Measurements from ENCODE around the gene TOP1. TPM values are rescaled to one million over a fixed set of nuclear protein-coding genes. Genes with fewer than 3 reads are reported as not detected.

Gene TOP1
- total and polyA plus RNA-seq, 2 of the 4 experiments (the other 2 are of a cell fraction), result 14.0 to 21.5 TPM

DNA sequence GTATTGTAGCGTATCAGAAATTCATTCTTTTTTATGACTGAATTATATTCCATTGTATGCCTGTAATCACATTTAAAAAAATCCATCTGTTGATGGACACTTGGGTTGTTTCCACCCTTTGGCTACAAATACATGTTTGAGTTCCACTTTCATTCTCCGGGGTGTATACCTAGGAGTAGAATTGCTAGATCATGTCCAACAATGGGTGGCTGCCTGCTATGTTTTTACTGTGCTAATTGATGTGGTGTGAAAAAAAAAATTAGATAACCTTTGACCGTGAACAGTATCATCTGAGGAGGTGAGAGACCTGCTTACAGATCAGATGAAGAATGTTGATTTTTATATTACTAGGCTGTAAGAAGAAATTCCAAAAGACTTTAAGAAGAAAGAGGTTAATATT, 37.1 kb downstream of the TOP1 start:
- Histone ChIP-seq H3K4me1 (ENCODE audit: control insufficient read depth, insufficient read depth, low read length) (peaks cover 2% of the 10 kb centered on the region; the same call in 1 of the 2 replicates), H4K8ac (ENCODE audit: low read depth in 2 of 2, low read length in 2 of 2) (no peak overlapping the region), H2BK5ac (ENCODE audit: low read depth, low read length, poor library complexity, severe bottlenecking) (no peak overlapping the region), H2AK9ac (replicated peaks; ENCODE audit: low read depth, low read length, poor library complexity) (no peak overlapping the region), H4K91ac (ENCODE audit: insufficient read depth, low read depth, low read length) (no peak overlapping the region), H3K23ac (ENCODE audit: low read depth, low read length) (no peak overlapping the region), H3K4me3 (ENCODE audit: insufficient read depth, low read depth, low read length) (no peak overlapping the region), H2BK20ac (ENCODE audit: low read depth, low read length) (no peak overlapping the region), H3K36me3 (ENCODE audit: control insufficient read depth, insufficient read depth, low read length) (peaks cover 20% of the 10 kb centered on the region), H3K4me2 (ENCODE audit: low read depth, low read length) (no peak overlapping the region), H3K9ac (ENCODE audit: low read depth, low read length) (no peak overlapping the region), H3K18ac (ENCODE audit: low read depth, low read length) (no peak overlapping the region), H3K9me3 (ENCODE audit: control insufficient read depth, insufficient read depth, low read length) (no peaks in the 10 kb centered on the region), H3K27me3 (ENCODE audit: control insufficient read depth, insufficient read depth, low read length) (no peaks in the 10 kb centered on the region), H3K14ac (replicated peaks; ENCODE audit: low read depth, low read length) (no peak overlapping the region), H2BK120ac (ENCODE audit: low read depth, low read length) (no peak overlapping the region), H2AK5ac (ENCODE audit: low read depth, low read length) (no peak overlapping the region), H2BK15ac (ENCODE audit: low read depth, low read length) (no peak overlapping the region), H3K9me1 (ENCODE audit: insufficient read depth, low read length) (peaks cover 11% of the 10 kb centered on the region; the same call in 1 of the 2 replicates), H3K56ac (ENCODE audit: extremely low read depth, insufficient read depth, low read length) (no peak overlapping the region), H3K4ac (ENCODE audit: low read depth, low read length) (no peak overlapping the region), H4K20me1 (ENCODE audit: insufficient read depth, low read length) (peaks cover 50% of the 10 kb centered on the region), H2AFZ (replicated peaks; ENCODE audit: low read length, poor library complexity) (no peak overlapping the region), H3K79me1 (ENCODE audit: low read depth in 1 of 2, low read length in 2 of 2) (peaks cover 22 to 65% of the 10 kb centered on the region in 2 experiments), H4K5ac (ENCODE audit: low read depth, low read length) (no peak overlapping the region), H3K27ac (ENCODE audit: insufficient read depth, low read length) (no peak overlapping the region)
- BruUV-seq (replicated peaks), result no TSS peak
- ATAC-seq (ENCODE audit: low read depth), result no peak
- TF ChIP-seq RFX5 (IDR thresholded peaks at IDR 0.05; ENCODE audit: low read depth, low read length), result no peak
- no peak for TF ChIP-seq MAFK (IDR thresholded peaks at IDR 0.05; ENCODE audit: low read depth, low read length)
- no peak for TF ChIP-seq FOS (IDR thresholded peaks at IDR 0.05; ENCODE audit: low read depth, low read length)
- no peak for TF ChIP-seq NFE2L2 (IDR thresholded peaks at IDR 0.05; ENCODE audit: low read depth, low read length)
- TF ChIP-seq RAD21 (IDR thresholded peaks at IDR 0.05; ENCODE audit: low read length), result no peak
- TF ChIP-seq CHD1 (IDR thresholded peaks at IDR 0.05; ENCODE audit: low read depth, low read length), result no peak
- TF ChIP-seq, protein P1, sequence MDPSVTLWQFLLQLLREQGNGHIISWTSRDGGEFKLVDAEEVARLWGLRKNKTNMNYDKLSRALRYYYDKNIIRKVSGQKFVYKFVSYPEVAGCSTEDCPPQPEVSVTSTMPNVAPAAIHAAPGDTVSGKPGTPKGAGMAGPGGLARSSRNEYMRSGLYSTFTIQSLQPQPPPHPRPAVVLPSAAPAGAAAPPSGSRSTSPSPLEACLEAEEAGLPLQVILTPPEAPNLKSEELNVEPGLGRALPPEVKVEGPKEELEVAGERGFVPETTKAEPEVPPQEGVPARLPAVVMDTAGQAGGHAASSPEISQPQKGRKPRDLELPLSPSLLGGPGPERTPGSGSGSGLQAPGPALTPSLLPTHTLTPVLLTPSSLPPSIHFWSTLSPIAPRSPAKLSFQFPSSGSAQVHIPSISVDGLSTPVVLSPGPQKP (IDR thresholded peaks at IDR 0.05; ENCODE audit: borderline replicate concordance, low read depth, low read length), result no peak
- TF ChIP-seq, protein P2, sequence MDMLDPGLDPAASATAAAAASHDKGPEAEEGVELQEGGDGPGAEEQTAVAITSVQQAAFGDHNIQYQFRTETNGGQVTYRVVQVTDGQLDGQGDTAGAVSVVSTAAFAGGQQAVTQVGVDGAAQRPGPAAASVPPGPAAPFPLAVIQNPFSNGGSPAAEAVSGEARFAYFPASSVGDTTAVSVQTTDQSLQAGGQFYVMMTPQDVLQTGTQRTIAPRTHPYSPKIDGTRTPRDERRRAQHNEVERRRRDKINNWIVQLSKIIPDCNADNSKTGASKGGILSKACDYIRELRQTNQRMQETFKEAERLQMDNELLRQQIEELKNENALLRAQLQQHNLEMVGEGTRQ (IDR thresholded peaks at IDR 0.05; ENCODE audit: low read depth, low read length), result no peak
- no peak for TF ChIP-seq SMC3 (IDR thresholded peaks at IDR 0.05; ENCODE audit: low read depth, low read length)
- TF ChIP-seq, protein P3, sequence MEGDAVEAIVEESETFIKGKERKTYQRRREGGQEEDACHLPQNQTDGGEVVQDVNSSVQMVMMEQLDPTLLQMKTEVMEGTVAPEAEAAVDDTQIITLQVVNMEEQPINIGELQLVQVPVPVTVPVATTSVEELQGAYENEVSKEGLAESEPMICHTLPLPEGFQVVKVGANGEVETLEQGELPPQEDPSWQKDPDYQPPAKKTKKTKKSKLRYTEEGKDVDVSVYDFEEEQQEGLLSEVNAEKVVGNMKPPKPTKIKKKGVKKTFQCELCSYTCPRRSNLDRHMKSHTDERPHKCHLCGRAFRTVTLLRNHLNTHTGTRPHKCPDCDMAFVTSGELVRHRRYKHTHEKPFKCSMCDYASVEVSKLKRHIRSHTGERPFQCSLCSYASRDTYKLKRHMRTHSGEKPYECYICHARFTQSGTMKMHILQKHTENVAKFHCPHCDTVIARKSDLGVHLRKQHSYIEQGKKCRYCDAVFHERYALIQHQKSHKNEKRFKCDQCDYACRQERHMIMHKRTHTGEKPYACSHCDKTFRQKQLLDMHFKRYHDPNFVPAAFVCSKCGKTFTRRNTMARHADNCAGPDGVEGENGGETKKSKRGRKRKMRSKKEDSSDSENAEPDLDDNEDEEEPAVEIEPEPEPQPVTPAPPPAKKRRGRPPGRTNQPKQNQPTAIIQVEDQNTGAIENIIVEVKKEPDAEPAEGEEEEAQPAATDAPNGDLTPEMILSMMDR (conservative IDR thresholded peaks at IDR 0.05; ENCODE audit: low read depth, low read length), result no peak
- TF ChIP-seq MXI1 (IDR thresholded peaks at IDR 0.05; ENCODE audit: borderline replicate concordance, low read depth, low read length), result no peak
- TF ChIP-seq POLR2A (IDR thresholded peaks at IDR 0.05; ENCODE audit: low read depth, low read length), result no peak
- TF ChIP-seq CEBPB (IDR thresholded peaks at IDR 0.05; ENCODE audit: low read depth, low read length), result no peak
- no peak for TF ChIP-seq MAZ (IDR thresholded peaks at IDR 0.05; ENCODE audit: borderline replicate concordance, low read depth, low read length)
- no peak for TF ChIP-seq BHLHE40 (IDR thresholded peaks at IDR 0.05; ENCODE audit: low read depth, low read length)
- dilution Hi-C loops (cut with HindIII; ENCODE audit: low sequenced_read_pairs, unreplicated experiment) (no loop called here), in situ Hi-C loops (cut with MboI; ENCODE audit: low sequenced_read_pairs) (no loop called here), intact Hi-C loops (cut with micrococcal nuclease) (no loop called here)
- no peak for DNase-seq
- ChIA-PET CTCF (interaction anchor here (1.8 kb wide), 1 partner anchor 75 kb away, joined by 4 read pairs; no protein-coding TSS in a partner anchor), POLR2A (ENCODE audit: unreplicated experiment) (no interaction called here)
- WGBS, 2 experiments (ENCODE audit: extremely low coverage in 2 of 2, insufficient read length in 1 of 2), result 40% methylated on average over 1 of the region's 3 CpGs; no CpG with 5 or more reads in 1 of the 2 experiments
